Gastrocnemius medialis (tissue), 4 donors: ENCODE measurements around the gene TTLL1.

Source experiments
- CTCF ChIP-seq, 5 experiments: fragments of 450-650 bp in 3 of 5; fragments of 200-600 bp in 2 of 5; sonication (generic) in 2 of 5; IDR thresholded peaks in 4 of 5; conservative IDR thresholded peaks in 1 of 5; 1 replicate in 4 of 5; 2 replicates in 1 of 5; pipeline ENCODE4 v1.5.1; 2016 to 2019; ENCODE audit warnings: antibody characterized with exemption in 5 of 5, mild to moderate bottlenecking in 3 of 5, moderate library complexity in 3 of 5
- POLR2A ChIP-seq, 2 donors: fragments of 450-650 bp; IDR thresholded peaks; one replicate each; pipeline ENCODE4 v1.6.1; 2017; ENCODE audit warnings: antibody characterized with exemption in 2 of 2, mild to moderate bottlenecking in 2 of 2, moderate library complexity in 2 of 2

- TF ChIP-seq CTCF (IDR thresholded peaks at IDR 0.05 in 4 of 5, conservative IDR thresholded peaks at IDR 0.05 in 1 of 5) (no peak), POLR2A (IDR thresholded peaks at IDR 0.05) (no peak)
Observed at GRCh38 chr22:43118024-43118849, 29.0 kb upstream of the TTLL1 start.
